NCI-H345 treated with DMSO at 0.1 percent for 48 hours (cell line): ENCODE results near the gene CHST12.

Source experiments
- DNase-seq: peaks from one replicate; lab custom pipeline; 2025; ENCODE audit not compliant: unreplicated experiment; lab: John Stamatoyannopoulos, UW

The CHST12 gene

GRCh38 chr7:2403014-2403717, at the start of gene CHST12:
CHST12 (plus strand) TSS chr7:2403611; CDS start chr7:2432640, 29,029 bp downstream.
- peak; percentile 86 for DNase-seq

GRCh38 chr7:2353936-2354185, 49.5 kb upstream of the CHST12 start:
- peak; percentile 85 for DNase-seq

- DNase-seq = peak; percentile 95
Observed at GRCh38 chr7:2354186-2354938, 49.0 kb upstream of the CHST12 start, which contains the start of gene EIF3B. EIF3B (plus strand) TSS chr7:2354827; CDS start chr7:2354922, 95 bp downstream.

GRCh38 chr7:2354939-2355704, 48.3 kb upstream of the CHST12 start:
- no peak for DNase-seq

- no peak for DNase-seq
Observed at GRCh38 chr7:2355705-2356008, 47.8 kb upstream of the CHST12 start.

- DNase-seq = no peak
Observed at GRCh38 chr7:2357165-2357564, 46.2 kb upstream of the CHST12 start.

- DNase-seq = no peak
Observed at GRCh38 chr7:2357571-2357970, 45.8 kb upstream of the CHST12 start.

GRCh38 chr7:2358968-2359527, 44.4 kb upstream of the CHST12 start:
- DNase-seq = no peak

- DNase-seq = no peak
Observed at GRCh38 chr7:2359610-2360009, 43.8 kb upstream of the CHST12 start.

- DNase-seq = no peak
Observed at GRCh38 chr7:2360796-2361195, 42.6 kb upstream of the CHST12 start.

- DNase-seq = no peak
Observed at GRCh38 chr7:2362385-2363088, 40.9 kb upstream of the CHST12 start.

GRCh38 chr7:2369139-2369538, 34.3 kb upstream of the CHST12 start:
- DNase-seq = no peak

- DNase-seq = no peak
Observed at GRCh38 chr7:2371329-2371728, 32.1 kb upstream of the CHST12 start.

GRCh38 chr7:2372724-2373123, 30.7 kb upstream of the CHST12 start:
- DNase-seq = no peak

GRCh38 chr7:2373124-2373556, 30.3 kb upstream of the CHST12 start:
- no peak for DNase-seq

GRCh38 chr7:2373646-2374045, 29.8 kb upstream of the CHST12 start:
- no peak for DNase-seq

GRCh38 chr7:2374401-2374800, 29.0 kb upstream of the CHST12 start:
- no peak for DNase-seq

GRCh38 chr7:2374830-2375728, 28.3 kb upstream of the CHST12 start:
- DNase-seq = no peak

GRCh38 chr7:2376351-2377154, 26.9 kb upstream of the CHST12 start:
- no peak for DNase-seq
